ENCODE data around the gene TMED10.

- TF ChIP-seq CTCF (conservative IDR thresholded peaks at IDR 0.05) (no peak), EZH2 (IDR thresholded peaks at IDR 0.05; ENCODE audit: low read depth) (no peak)
Observed at GRCh38 chr14:75098682-75099081, 77.7 kb downstream of the TMED10 start.

All from PC-9 (cell line).